ENCODE results near the gene TLR8. TPM values are rescaled to one million over a fixed set of nuclear protein-coding genes. Genes with fewer than 3 reads are reported as not detected.

TLR8 gene
- total RNA-seq, 4 donors from 2014 or later, result 0.37 to 1.3 (median 0.82) TPM; not detected in 1

DNA sequence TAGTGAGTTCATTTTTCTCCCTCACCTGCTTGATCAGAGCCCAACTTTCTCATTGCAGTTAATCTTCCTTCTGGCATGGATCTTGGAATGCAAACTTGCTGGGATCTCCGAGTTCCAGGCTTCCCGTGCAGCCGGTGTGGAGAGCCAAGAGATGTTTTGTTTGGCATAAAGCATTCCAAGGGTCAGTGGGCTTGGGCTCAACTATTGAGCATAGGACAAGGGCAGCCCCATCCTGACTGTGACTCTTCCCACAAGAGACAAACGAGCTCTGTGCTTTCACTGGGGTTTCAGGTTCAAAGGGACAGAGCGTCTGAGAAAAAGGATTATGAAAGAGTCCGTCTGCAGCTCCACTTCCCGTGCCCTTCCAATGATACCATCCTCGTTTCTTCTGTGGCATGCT lies 29.0 kb upstream of the TLR8 start:
- intact Hi-C loops (cut with DNase I; ENCODE audit: low total_unique reads), result no loop called here
- no peaks in the 10 kb centered on the region for H3K9me3 ChIP-seq
- no peak for DNase-seq
- H3K27ac ChIP-seq, result no peak overlapping the region
- no peaks in the 10 kb centered on the region for H3K4me1 ChIP-seq
- no peaks in the 10 kb centered on the region for H3K27me3 ChIP-seq
- H3K4me3 ChIP-seq, result no peak overlapping the region
- WGBS, 2 donors (ENCODE audit: low coverage in 1 of 2), result 0 to 53% methylated on average over 1 to 8 of the region's 8 CpGs
- no peaks in the 10 kb centered on the region for H3K36me3 ChIP-seq
- in situ Hi-C loops (cut with MboI; ENCODE audit: low pct_ligation_motif_present in 1 of 4, low pct_unique_long_range_greater_than_20kb in 1 of 4, low sequenced_read_pairs in 3 of 4), result no loop called here
- TF ChIP-seq, protein P1, sequence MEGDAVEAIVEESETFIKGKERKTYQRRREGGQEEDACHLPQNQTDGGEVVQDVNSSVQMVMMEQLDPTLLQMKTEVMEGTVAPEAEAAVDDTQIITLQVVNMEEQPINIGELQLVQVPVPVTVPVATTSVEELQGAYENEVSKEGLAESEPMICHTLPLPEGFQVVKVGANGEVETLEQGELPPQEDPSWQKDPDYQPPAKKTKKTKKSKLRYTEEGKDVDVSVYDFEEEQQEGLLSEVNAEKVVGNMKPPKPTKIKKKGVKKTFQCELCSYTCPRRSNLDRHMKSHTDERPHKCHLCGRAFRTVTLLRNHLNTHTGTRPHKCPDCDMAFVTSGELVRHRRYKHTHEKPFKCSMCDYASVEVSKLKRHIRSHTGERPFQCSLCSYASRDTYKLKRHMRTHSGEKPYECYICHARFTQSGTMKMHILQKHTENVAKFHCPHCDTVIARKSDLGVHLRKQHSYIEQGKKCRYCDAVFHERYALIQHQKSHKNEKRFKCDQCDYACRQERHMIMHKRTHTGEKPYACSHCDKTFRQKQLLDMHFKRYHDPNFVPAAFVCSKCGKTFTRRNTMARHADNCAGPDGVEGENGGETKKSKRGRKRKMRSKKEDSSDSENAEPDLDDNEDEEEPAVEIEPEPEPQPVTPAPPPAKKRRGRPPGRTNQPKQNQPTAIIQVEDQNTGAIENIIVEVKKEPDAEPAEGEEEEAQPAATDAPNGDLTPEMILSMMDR (IDR thresholded peaks at IDR 0.05), result no peak
- no peak for TF ChIP-seq EP300 (IDR thresholded peaks at IDR 0.05; ENCODE audit: low read depth)
- no peak for TF ChIP-seq POLR2A (IDR thresholded peaks at IDR 0.05)
- TF ChIP-seq POLR2AphosphoS5 (IDR thresholded peaks at IDR 0.05), result no peak

DNA sequence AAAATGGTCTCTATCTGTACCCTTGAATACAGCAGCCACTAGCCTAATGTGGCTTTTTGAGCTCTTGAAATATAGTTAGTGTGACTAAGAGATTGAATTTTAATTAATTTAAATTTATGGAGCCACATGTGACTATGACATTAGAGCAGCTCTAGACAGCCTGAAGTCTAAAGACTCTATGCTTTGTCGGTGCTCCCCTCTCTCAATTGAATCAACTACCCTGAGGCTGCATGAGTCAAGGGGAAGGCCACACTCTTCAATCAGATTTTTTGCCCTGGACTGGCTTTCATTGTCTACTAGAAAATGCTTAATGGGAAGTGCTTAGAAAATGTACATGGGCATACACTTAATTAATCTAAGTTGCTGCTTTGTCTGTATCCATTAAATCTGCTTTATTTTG lies 27.9 kb upstream of the TLR8 start:
- no peak for DNase-seq
- Histone ChIP-seq H3K4me3 (no peak overlapping the region), H3K27ac (no peak overlapping the region), H3K36me3 (no peaks in the 10 kb centered on the region), H3K27me3 (no peaks in the 10 kb centered on the region), H3K4me1 (no peaks in the 10 kb centered on the region), H3K9me3 (no peaks in the 10 kb centered on the region)
- WGBS, 2 donors (ENCODE audit: low coverage in 1 of 2), result 61% methylated on average over 1 of the region's 1 CpG; no CpG with 5 or more reads in 1 of the 2 donors
- no peak for TF ChIP-seq EP300 (IDR thresholded peaks at IDR 0.05; ENCODE audit: low read depth)
- TF ChIP-seq, protein P1 (IDR thresholded peaks at IDR 0.05), result no peak
- no peak for TF ChIP-seq POLR2AphosphoS5 (IDR thresholded peaks at IDR 0.05)
- TF ChIP-seq POLR2A (IDR thresholded peaks at IDR 0.05), result no peak
- in situ Hi-C loops (cut with MboI; ENCODE audit: low pct_ligation_motif_present in 1 of 4, low pct_unique_long_range_greater_than_20kb in 1 of 4, low sequenced_read_pairs in 3 of 4), result no loop called here
- intact Hi-C loops (cut with DNase I; ENCODE audit: low total_unique reads), result no loop called here

DNA sequence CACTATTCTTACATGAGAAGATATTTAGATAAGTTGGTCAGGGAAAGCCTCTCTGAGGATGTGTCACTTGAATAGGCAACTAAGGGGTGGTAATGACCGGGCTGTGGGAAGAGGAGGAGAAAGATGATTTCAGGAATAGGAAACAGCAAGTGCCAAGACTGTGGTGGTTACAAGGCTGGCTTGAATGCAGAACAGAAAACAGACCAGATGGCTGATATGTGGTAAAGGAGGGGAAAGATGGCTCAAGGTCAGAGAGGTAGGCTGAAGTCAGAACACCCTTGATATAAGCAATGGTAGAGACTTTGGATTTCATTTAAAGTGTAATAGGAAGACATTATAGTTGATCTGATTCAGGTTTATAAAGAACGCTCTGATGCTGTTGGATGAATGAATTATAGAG lies 24.5 kb upstream of the TLR8 start:
- in situ Hi-C loops (cut with MboI; ENCODE audit: low pct_ligation_motif_present in 1 of 4, low pct_unique_long_range_greater_than_20kb in 1 of 4, low sequenced_read_pairs in 3 of 4), result no loop called here

GRCh38 chrX:12885508-12885907 lies 20.9 kb upstream of the TLR8 start:
- Histone ChIP-seq H3K9me3 (no peaks in the 10 kb centered on the region), H3K27ac (no peak overlapping the region), H3K4me3 (no peak overlapping the region), H3K4me1 (no peaks in the 10 kb centered on the region), H3K36me3 (no peaks in the 10 kb centered on the region), H3K27me3 (no peaks in the 10 kb centered on the region)
- no peak for DNase-seq
- WGBS, 2 donors (ENCODE audit: low coverage in 1 of 2), result 83% methylated on average over 5 of the region's 5 CpGs; no CpG with 5 or more reads in 1 of the 2 donors
- in situ Hi-C loops (cut with MboI; ENCODE audit: low pct_ligation_motif_present in 1 of 4, low pct_unique_long_range_greater_than_20kb in 1 of 4, low sequenced_read_pairs in 3 of 4) (no loop called here), intact Hi-C loops (cut with DNase I; ENCODE audit: low total_unique reads) (no loop called here)
- no peak for TF ChIP-seq POLR2A (IDR thresholded peaks at IDR 0.05)
- TF ChIP-seq, protein P1 (IDR thresholded peaks at IDR 0.05), result no peak
- TF ChIP-seq POLR2AphosphoS5 (IDR thresholded peaks at IDR 0.05), result no peak
- TF ChIP-seq EP300 (IDR thresholded peaks at IDR 0.05; ENCODE audit: low read depth), result no peak

More for the DNA sequence above, 24.5 kb upstream of the TLR8 start:
- Histone ChIP-seq H3K9me3 (no peaks in the 10 kb centered on the region), H3K4me1 (no peaks in the 10 kb centered on the region), H3K4me3 (no peak overlapping the region), H3K27me3 (no peaks in the 10 kb centered on the region), H3K27ac (no peak overlapping the region), H3K36me3 (no peaks in the 10 kb centered on the region)
- DNase-seq, result no peak
- 71 to 100% methylated on average over 1 to 2 of the region's 2 CpGs for WGBS, 2 donors (ENCODE audit: low coverage in 1 of 2)
- TF ChIP-seq, protein P1 (IDR thresholded peaks at IDR 0.05), result no peak
- no peak for TF ChIP-seq POLR2AphosphoS5 (IDR thresholded peaks at IDR 0.05)
- no peak for TF ChIP-seq POLR2A (IDR thresholded peaks at IDR 0.05)
- TF ChIP-seq EP300 (IDR thresholded peaks at IDR 0.05; ENCODE audit: low read depth), result no peak
- intact Hi-C loops (cut with DNase I; ENCODE audit: low total_unique reads), result no loop called here
